Thyroid gland (tissue), 4 donors: ENCODE measurements around the gene PER2. TPM values are rescaled to one million over a fixed set of nuclear protein-coding genes. Genes with fewer than 3 reads are reported as not detected.

Experiments
- DNase-seq, 2 donors: peaks; one replicate each; pipeline ENCODE4 v3.0.0-alpha.2; 2019
- H3K27ac ChIP-seq, 3 donors: fragments of 200-600 bp; sonication (generic); 1 replicate in 2 of 3; 2 replicates in 1 of 3; pipeline ENCODE4 v1.5.1; 2016 to 2019; ENCODE audit warnings: mild to moderate bottlenecking in 1 of 3, moderate library complexity in 1 of 3
- H3K27me3 ChIP-seq: fragments of 200-600 bp; sonication (generic); one replicate; pipeline ENCODE4 v1.5.1; 2019
- H3K36me3 ChIP-seq, 2 donors: fragments of 200-600 bp; sonication (generic); one replicate each; pipeline ENCODE4 v1.5.1; 2016 to 2019
- H3K4me1 ChIP-seq, 2 donors: fragments of 200-600 bp; sonication (generic); one replicate each; pipeline ENCODE4 v1.5.1; 2017 to 2019
- H3K4me3 ChIP-seq, 3 donors: fragments of 200-600 bp; sonication (generic); replicated peaks in 1 of 3; 1 replicate in 2 of 3; 2 replicates in 1 of 3; pipeline ENCODE4 v1.5.1; 2016; ENCODE audit warnings: mild to moderate bottlenecking in 1 of 3
- H3K9me3 ChIP-seq: fragments of 200-600 bp; sonication (generic); one replicate; pipeline ENCODE4 v1.5.1; 2017
- POLR2A ChIP-seq, 2 donors: fragments of 450-650 bp; IDR thresholded peaks; one replicate each; pipeline ENCODE4 v1.6.1; 2017; ENCODE audit warnings: antibody characterized with exemption in 2 of 2, mild to moderate bottlenecking in 2 of 2, moderate library complexity in 1 of 2
- WGBS, 2 donors: methylation state at CpG; one replicate each; pipeline ENCODE4 v1.1.5; 2017; 5-methylcytosine and 5-hydroxymethylcytosine counted together
- intact Hi-C: fragments of 100-400 bp; cut with DNase I; formaldehyde crosslinking; loops from one replicate; pipeline ENCODE4 v1.15.1; 2023
- total RNA-seq, 4 donors: library from RNA; depleted of rRNA; stranded (reverse); fragments of >200 nt; gene quantifications; one replicate each; pipeline ENCODE4 v1.2.3, GENCODE V29; 2016
- TF ChIP-seq, protein P1 (sequence below), 6 experiments: fragments of 200-600 bp in 3 of 6; fragments of 450-650 bp in 3 of 6; sonication (generic) in 3 of 6; IDR thresholded peaks; one replicate each; pipeline ENCODE4 v1.5.1; 2016 to 2019; ENCODE audit warnings: antibody characterized with exemption in 6 of 6, mild to moderate bottlenecking in 2 of 6, inconsistent platforms in 1 of 6, moderate library complexity in 1 of 6

Gene PER2
- total RNA-seq, 4 donors from 2014 or later = 6.5 to 17.6 (median 9.6) TPM

DNA sequence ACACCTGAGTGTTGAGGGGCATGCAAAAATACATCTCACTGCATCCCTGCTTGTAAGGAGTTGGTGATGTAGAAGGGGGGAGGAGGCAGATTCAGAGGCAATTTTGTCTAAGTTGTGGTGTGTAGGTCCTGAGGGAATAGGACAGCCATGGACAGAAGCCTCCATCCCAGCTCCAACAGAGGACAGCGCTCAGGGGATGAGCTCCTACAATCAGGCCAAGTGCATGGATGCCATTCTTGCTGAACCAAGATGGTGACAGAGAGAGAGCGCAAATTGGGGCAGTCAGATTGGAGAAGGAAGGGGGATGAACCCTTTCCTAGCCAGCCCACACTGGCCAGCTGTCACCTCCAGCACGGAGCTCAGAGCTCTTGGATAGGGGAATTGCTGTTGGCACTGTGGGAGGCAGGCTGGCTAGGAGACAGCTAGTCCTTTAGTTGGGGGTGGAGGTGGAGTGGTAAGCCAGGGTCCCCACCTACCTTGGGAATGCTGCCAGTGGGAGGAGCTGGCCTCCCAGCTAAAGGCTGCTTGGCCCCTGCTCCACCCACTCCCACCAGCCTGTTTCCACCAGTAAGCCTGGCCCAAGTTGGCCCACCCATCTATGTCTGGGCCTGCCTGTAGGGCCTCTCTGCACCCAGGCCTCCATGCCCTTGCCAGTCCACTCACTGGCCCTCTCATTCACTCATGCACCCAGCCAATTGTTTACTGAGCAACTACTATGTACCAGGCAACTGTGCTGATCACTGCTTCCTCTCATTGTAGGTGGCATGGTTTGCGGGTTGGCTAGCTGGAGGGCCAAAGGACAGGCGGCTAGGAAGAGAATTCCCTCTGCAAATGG lies 2.5 kb upstream of the PER2 start:
- intact Hi-C loops = no loop called here
- no peaks in the 10 kb centered on the region for H3K27me3 ChIP-seq
- peaks cover 17 to 38% of the 10 kb centered on the region in 2 donors for H3K4me1 ChIP-seq
- H3K4me3 ChIP-seq = no peak overlapping the region
- H3K9me3 ChIP-seq = no peaks in the 10 kb centered on the region
- no peaks in the 10 kb centered on the region for H3K36me3 ChIP-seq
- H3K27ac ChIP-seq = no peak overlapping the region
- 95% methylated on average over 3 to 5 of the region's 5 CpGs for WGBS, 2 donors
- DNase-seq = no peak
- no peak for TF ChIP-seq POLR2A (IDR thresholded peaks at IDR 0.05)
- TF ChIP-seq, protein P1, sequence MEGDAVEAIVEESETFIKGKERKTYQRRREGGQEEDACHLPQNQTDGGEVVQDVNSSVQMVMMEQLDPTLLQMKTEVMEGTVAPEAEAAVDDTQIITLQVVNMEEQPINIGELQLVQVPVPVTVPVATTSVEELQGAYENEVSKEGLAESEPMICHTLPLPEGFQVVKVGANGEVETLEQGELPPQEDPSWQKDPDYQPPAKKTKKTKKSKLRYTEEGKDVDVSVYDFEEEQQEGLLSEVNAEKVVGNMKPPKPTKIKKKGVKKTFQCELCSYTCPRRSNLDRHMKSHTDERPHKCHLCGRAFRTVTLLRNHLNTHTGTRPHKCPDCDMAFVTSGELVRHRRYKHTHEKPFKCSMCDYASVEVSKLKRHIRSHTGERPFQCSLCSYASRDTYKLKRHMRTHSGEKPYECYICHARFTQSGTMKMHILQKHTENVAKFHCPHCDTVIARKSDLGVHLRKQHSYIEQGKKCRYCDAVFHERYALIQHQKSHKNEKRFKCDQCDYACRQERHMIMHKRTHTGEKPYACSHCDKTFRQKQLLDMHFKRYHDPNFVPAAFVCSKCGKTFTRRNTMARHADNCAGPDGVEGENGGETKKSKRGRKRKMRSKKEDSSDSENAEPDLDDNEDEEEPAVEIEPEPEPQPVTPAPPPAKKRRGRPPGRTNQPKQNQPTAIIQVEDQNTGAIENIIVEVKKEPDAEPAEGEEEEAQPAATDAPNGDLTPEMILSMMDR (IDR thresholded peaks at IDR 0.05) = no peak

DNA sequence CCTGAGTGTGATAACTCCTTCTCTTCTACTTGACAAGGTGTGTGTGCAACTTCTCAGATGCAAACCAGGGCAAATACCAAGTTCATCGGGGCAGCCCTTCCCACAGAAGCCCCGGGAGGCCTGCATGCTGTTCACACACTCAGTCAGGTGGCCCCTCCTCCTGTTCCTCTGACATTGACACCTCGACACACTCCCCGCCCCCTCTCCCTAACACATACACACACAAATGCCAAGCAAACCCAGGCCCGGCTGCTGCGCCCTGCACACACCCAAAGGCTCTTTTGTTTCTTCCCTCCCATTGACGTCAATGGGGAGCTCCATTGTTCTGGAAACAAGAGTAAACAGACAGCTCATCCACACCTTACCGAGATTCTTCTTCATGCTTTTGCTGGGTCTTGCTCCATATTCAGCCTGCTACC lies 1.7 kb upstream of the PER2 start:
- H3K4me3 ChIP-seq = no peak overlapping the region
- WGBS, 2 donors = 43 to 46% methylated on average over 8 of the region's 8 CpGs
- peak overlapping the region in 1 of 3 donors; percentile 95 for H3K27ac ChIP-seq
- H3K36me3 ChIP-seq = no peaks in the 10 kb centered on the region
- TF ChIP-seq, protein P1 (IDR thresholded peaks at IDR 0.05) = no peak
- TF ChIP-seq POLR2A (IDR thresholded peaks at IDR 0.05) = no peak
- H3K4me1 ChIP-seq = peaks cover 23 to 46% of the 10 kb centered on the region in 2 donors
- intact Hi-C loops = no loop called here
- H3K27me3 ChIP-seq = no peaks in the 10 kb centered on the region
- DNase-seq = peak; percentile 35 to 48
- no peaks in the 10 kb centered on the region for H3K9me3 ChIP-seq

DNA sequence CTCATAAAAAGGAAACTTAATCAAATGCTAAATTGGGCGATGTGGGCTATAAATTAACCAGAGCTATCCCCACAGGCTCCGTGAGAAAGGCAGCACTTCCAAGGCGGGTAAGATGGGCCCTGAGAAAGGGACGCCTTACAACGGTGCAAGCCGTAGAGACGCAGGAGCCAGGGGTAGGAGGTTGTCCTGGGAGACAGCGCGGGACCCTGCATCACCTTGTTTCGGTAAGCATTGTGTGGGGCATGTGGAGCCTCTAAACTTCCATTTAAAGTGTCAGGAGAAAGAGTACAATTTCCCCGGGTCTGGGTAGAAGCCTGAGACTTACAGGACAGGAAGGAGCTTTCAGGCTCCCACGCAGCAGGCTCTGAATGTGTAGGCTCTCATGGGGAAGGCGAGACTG lies 1.2 kb upstream of the PER2 start:
- Histone ChIP-seq H3K4me1 (peaks cover 29 to 51% of the 10 kb centered on the region in 2 donors), H3K9me3 (no peaks in the 10 kb centered on the region), H3K27me3 (no peaks in the 10 kb centered on the region), H3K36me3 (no peaks in the 10 kb centered on the region), H3K27ac (peak overlapping the region in 1 of 3 donors; percentile 95), H3K4me3 (peak overlapping the region in 1 of 3 donors; percentile 81)
- no peak for TF ChIP-seq POLR2A (IDR thresholded peaks at IDR 0.05)
- TF ChIP-seq, protein P1 (IDR thresholded peaks at IDR 0.05) = no peak
- intact Hi-C loops = no loop called here
- WGBS, 2 donors = 30 to 40% methylated on average over 13 of the region's 13 CpGs
- no peak for DNase-seq

DNA sequence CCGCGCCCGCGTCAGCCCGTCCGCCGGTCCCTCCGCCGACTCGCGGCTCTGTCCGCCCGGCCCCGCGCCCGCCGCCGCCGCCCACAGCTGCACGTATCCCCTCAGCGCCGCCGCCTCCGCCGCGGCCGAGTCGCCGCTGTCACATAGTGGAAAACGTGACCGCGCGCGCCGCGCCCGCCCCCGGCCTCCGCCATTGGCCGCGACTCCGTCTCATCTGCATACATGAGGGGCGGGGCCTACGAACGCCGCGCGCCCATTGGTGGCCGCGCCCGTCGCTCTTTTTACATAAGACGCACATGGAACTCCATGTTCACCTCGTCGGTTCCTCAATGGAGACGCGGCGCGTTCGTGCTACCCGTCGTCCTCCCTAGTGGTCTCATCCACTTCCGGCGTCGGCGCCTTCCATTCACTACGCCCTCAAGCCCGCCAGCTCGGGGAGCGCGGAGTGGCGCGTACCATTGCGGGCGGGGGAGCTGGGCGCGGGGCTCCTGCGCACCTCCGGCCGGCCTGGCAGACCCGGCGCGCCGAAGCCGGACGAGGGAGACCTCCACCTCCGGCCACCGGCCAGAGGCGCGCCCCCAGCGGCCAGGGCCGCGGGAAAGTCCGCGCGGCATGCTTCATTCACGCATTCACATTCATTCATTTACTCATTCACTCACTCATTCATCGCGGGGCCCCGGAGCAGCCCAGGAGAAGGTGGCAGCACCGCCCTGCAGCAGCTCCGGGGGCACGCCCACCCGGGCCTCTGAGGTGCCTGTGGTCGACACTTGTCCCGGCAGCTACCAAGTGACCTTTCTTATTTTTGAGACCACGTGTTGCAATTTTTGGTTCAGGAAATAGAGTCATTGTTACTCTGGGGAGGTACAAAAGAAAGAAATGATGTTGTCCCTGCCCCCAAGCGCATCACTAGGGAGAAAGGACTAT lies 502 bp upstream of the PER2 start:
- Histone ChIP-seq H3K9me3 (no peaks in the 10 kb centered on the region), H3K4me3 (peak overlapping the region; percentile 18 to 81 (median 43)), H3K27ac (peak overlapping the region; percentile 49 to 95 (median 84)), H3K27me3 (no peaks in the 10 kb centered on the region), H3K36me3 (no peaks in the 10 kb centered on the region), H3K4me1 (peaks cover 29 to 57% of the 10 kb centered on the region in 2 donors)
- 0 to 4% methylated on average over 11 to 25 of the region's 108 CpGs for WGBS, 2 donors
- peak; percentile 54 to 82 for TF ChIP-seq POLR2A (IDR thresholded peaks at IDR 0.05)
- TF ChIP-seq, protein P1 (IDR thresholded peaks at IDR 0.05) = peak in 3 of 6 experiments; percentile 26 to 38 (median 33)
- intact Hi-C loops = no loop called here
- DNase-seq = peak; percentile 99
